G401.6 (cell line): ENCODE results near the gene TRIM45.

Experiments used
- FAIRE-seq: peaks from 2 replicates; lab custom pipeline; 2012; peaks lifted over from hg19 to GRCh38; lab: Jason Lieb, UNC

TRIM45 gene

DNA sequence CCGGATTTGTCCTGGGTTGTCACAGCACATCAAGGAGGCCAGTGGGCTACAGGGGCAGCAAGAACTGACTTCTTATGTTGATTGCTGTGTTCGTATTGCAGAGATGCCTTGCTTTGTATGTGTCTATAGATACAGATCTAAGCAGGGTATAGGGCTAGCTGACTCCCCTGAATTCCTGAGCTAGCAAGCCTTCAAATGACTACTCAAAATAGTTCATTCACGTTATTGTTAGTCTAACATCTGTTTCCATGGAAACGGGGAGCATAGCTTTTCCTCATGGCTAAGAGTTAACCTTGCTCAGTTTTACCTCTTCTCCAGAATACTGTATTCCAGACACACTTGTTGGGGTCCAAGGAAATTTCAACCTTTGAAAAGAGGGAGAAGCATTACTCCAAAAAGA lies 24.1 kb downstream of the TRIM45 start:
- no peak for FAIRE-seq

DNA sequence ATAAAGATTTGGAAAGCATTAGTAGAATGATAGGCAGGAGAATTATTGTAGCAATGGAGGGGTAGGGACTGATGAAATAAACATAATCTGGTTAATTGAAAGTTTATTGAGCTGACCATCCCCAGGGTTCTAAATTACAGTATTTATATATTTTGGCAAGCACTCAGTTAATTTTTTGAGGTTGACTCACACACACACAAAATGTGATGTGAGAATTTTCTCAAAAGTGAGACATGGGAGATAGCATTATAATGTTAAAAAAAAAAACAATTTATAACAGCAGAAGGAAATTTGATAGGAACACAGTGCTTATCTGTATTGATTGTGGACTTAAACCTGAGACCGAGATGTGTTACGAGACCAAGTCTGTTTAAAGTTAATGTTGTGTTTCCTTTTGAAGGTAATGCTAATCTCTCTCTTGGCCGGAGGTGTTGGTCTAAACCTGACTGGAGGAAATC lies 24.6 kb downstream of the TRIM45 start:
- no peak for FAIRE-seq

DNA sequence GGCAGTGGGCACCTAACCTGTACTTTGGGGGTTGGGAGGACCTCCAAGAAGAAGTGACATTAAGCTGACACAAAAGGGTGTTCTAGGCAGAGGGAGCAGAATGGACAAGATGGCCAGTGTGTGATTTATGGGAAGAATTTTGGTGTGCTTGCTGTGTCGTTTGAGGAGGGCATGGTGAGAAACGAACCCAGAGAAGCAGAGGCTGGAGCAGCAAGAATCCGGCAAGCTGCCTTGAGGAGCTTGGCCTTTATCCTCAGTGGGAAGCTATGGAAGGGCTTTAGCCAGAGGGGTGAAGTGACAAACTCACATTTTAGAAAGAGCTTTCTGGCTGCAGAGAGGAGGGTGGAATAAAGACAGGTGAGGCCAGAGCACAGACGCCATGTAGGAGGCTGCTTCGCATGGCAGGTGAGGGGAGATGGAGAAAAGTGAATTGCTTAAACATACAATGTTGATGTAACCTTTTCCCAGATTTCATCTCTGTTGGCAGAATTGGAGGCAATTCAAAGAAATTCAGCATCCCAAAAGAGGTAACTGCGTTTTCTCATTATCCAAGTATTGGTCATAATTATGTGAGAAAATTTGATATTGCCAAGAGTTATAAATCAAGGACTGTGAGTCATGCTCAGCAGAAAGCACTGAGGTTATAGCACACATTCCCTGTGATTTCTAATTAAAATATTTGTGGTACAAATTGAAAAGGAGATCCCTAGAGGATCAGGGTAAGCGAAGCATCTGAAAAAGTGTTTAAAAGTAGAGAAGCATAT lies 26.5 kb downstream of the TRIM45 start:
- no peak for FAIRE-seq

DNA sequence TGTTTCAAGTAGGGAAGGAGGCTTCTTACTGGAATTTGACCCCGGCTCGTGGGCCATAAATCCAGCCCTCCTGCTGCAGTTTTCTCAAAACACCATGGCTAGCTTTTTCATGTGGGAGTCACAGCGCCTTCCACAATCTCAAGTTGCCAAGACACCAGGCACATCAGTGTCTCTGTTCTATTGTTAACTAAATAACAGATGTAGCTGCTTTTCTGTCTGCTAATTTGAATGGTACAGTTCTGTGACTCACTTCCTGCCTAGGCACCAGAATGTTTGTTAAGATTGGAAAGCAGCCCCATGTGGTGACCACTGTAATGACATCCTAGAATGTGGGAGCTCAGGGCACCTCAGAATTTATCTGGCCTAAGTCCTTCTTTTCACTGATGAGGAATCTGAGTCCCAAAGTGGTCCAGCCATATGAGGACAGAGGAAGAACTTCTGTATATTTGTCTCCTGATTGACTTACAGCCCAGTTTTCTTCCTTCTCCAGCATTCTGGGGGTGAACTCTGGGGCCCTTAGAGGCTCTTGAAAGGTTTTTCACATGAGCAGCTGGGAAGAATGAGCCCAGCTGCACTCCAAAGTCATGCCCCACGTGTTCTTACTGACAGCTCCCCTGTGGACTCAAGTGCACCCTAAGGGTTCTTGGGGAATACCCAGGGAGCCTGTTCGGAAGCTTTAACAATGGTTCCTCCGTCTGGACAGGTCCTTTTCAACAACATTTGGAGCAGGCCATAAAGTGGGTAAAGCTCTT lies 27.5 kb downstream of the TRIM45 start:
- FAIRE-seq, result no peak

DNA sequence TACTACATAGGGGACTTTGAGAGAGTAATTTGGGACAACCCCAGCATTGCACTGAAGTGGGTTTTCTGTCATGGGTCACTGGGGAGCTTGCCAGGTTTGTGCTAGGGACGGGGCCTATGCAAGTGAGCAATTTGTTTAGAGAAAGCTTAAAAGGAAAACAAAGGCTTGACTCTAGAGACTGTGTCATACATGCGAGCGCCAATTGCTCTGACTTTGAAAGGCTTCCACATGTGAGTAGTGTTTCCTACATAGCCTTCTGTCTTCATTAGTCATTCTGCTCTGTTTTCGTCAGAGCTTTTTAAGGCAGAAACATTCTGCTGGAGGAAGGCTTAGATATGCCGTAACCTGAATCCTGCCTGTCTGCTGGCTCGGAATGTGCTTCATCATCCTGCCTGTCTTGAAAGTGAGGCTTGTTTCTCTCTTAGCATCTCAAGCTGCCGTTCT lies 28.4 kb downstream of the TRIM45 start:
- FAIRE-seq, result no peak

DNA sequence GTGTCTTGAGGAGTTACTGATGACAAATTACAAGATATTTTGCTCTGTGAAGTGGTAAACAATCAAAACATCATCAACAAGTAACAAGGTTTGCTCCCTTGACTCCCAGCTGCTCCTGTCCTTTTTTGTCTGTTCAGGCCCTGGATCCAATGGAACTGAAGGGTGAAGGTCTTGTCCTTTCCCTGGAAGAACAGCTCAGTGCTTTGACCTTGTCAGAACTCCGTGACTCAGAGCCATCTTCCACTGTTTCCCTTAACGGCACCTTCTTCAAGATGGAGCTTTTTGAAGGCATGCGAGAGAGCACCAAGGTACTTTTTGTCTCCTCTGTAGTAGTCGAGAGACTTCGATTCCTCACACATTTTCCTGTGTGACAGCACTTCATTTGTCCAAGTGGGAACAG lies 29.0 kb downstream of the TRIM45 start:
- FAIRE-seq, result no peak

DNA sequence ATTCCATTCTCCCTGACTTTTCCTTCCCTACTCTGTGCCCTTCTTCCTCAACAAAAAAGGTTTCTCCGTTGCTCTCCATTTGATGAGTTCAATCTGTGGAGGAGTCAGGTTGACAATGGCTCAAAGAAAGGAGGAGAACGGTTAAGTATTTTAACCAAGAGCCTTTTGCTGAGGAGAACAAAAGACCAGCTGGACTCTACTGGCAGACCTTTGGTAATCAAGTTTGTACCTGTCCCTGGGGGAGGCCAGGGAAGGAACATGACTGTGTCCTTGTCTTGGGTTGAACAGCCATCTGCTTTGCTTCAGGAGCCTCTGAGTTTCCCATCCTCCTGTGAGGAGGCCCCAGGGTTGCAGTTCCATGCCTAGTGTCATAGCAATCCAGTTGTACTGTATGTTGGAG lies 31.6 kb downstream of the TRIM45 start:
- FAIRE-seq, result no peak

DNA sequence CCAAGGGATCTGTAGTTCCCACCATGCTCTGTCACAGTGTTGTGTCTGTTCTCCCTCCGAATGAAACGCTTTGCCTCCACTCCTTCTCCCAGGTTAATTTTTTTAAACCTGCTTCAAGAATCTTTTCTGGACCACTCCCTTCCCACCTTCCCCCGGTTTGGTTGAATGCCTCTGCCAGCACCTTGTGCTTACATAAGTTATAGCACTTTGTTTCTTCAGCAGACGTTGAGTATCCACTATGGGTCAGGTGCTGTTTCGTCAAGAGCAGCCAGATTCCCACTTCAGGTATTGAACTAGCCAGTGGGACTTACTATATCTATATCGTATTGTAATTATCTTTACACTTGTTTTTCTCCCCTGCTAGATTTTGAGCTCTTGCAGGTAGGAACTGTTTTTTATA lies 33.9 kb downstream of the TRIM45 start:
- no peak for FAIRE-seq

DNA sequence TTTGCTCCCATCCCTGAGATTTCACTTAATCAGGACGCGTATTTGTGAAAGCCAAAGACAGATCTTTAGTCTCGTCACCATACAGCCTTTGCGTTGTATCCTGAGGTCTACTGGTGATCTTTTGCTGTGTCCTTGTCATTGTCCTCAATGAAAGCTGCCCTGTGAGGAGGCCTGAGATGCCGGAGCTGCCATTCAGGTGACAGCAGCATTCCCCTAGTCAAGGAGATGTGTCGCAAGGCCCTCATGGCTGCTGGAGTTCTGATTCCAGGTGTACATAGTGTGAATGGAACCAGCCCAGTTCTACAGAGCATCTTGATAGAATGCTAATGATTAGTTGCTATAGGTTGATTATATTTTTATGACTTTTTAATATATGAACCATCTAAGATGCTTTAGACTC lies 37.3 kb downstream of the TRIM45 start:
- no peak for FAIRE-seq

DNA sequence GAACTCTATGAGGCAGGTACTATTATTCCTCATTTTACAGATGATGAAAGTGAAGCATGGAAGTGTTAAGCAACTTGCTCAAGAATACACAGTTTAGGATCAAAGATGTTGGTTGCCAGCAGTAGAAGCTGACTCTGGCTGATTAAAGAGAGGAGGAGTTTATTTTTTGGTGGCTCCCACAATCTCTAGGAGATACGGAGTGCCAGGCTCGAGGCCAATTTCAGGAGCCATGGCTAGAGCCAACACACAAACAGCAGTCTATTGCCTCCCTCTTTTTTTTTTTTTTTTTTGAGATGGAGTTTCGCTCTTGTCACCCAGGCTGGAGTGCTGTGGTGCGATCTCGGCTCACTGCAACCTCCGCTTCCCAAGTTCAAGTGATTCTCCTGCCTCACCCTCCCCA lies 41.8 kb downstream of the TRIM45 start:
- FAIRE-seq, result no peak

DNA sequence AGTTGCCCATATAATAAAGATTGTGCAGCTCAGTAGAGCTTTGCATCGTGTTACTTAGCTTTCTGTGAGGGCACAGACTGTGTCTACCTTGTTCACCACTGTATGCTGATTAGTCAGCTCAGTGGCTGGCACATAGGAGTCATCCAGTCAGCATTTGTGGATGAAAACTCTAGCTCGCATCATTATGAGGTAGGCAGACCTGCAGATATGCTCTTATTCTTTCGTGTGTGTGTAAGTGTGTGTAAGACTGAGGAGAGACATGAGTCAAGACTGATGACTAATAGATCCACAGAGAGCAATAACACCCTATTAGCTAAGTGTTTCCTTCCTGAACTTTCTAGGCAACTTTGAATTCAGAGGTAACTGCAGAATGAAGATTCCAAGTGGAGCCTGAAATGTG lies 44.3 kb downstream of the TRIM45 start:
- FAIRE-seq, result no peak

DNA sequence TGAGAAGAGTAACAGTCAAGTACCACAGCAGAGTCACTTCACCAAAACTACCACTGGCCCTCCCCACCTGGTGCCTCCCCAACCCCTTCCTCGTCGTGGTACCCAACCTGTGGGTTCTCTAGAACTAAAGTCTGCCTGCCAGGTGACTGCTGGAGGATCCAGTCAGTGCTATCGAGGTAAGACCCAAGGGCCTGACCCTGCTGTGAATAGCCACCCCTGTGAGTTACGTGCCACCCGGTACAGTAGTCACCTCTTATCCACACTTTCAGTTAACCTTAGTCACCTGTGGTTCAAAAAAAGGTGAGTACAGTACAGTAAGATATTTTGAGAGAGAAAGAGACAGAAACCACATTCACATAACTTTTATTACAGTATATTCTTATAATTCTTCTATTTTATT lies 44.9 kb downstream of the TRIM45 start:
- no peak for FAIRE-seq

DNA sequence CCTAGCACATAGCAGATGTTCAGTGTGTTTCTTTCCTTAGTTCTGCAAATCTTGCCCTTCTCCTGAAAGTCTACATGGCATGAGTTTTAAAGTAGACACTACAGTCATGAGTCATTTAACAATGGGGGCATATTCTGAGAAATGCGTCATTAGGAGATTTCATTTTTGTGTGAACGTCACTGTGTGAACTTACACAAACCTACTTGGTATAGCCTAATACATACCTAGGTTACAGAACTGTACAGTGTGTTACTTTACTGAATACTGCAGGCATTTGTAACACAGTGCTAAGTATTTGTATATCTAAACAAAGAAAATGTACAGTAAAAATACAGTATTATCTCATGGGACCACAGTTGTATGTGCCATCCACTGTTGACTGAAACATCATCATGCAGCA lies 51.4 kb downstream of the TRIM45 start:
- FAIRE-seq, result no peak

DNA sequence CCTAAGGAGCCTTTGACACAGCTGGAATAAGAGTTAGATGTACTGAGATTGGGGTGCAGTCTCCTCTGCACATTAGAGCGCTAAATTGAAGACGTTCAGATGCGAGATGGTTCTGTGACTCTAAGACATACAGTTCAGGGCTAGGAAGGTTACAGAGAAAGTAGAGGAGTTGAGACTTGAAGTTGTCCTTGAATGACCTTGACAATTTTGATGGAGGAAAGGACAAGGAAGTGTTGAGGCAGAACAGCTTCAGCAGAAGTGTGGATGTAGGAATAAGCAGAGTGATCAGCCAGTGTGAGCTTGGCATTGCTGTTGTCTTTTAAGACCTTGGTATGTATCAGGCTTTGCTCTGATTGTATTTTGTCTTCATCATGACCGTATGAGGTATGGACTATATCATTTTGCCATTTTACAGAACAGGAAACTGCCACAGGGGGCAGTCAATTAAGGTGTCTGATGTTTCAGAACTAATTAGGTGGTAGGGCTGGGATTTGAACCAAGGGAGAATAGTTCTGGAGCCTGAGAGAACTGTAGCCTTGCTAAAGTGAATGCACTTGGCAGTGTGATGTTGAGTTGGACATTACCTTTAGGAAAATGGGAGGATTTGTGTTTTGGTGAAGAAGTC lies 52.2 kb downstream of the TRIM45 start:
- FAIRE-seq, result no peak

DNA sequence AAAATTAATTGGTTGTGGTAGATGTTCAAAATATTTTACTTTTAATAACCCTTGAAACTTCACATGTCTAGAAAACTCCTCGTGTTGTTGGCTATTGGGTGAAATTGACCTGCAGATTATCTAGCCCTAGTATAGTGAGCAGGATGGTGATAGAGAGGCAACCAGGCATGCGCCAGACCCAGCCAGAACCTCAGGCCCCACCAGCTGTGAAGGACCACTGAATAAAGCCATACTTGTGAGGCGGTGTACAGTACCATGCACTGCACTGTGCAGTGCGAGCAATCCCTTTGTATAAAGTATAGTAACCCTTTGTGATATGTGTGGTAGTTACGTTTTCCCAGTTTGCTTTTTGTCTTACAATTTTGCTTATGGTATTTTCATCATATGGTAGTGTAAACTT lies 53.0 kb downstream of the TRIM45 start:
- no peak for FAIRE-seq

DNA sequence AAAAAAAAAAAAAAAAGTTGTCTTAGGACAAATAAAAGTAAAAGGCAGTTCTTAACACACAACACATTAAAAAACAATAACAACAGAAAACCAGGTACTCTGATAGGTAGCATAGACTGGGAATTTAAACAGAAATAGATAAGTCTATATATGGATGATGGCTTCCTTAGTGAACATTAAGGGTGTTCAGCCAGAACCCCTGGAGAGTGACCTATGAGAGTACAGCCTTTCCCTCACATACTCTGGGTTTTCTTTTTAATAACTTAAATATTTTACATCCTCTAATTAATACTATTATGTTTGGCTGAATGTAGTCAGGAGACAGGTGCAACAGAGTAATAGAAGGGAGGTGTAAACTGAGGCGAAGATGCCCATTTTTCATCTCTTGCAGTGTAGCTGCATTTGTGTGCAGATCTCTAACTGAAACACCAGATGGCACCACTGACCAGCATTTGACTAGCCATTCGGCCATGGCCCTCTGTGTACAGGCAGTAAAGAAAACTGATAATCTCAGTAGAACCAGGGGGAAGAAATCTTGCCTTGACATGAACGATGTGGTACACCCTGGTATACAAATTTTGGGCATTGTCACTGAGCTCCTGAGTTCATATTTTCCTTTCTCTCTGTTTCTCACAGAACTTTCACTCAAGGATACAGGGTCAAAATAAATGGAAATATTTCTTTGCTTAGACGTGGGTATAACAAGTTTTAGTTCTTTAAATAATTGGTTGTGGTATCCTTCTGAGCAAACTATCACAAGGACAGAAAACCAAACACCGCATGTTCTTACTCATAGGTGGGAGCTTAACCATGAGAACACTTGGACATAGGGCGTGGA lies 53.8 kb downstream of the TRIM45 start:
- FAIRE-seq, result no peak

DNA sequence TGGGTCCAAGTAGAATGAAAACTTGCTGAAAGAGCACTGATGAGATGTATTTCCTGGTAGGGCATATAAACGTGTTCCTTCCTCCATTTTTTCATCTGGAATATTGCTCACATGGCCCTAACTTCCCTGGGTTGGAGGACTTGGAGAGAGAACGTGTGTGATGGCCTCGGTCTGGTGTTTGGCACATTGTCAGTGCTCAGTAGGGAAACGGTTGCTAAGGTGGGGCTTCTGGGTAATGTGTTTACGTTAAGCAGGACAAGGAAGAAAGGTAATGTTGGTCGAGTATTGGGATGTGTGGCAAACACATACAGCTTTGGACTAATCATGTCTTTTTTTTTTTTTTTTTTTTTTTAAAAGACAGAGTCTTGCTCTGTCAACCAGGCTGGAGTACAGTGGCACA lies 55.2 kb downstream of the TRIM45 start:
- FAIRE-seq, result no peak

DNA sequence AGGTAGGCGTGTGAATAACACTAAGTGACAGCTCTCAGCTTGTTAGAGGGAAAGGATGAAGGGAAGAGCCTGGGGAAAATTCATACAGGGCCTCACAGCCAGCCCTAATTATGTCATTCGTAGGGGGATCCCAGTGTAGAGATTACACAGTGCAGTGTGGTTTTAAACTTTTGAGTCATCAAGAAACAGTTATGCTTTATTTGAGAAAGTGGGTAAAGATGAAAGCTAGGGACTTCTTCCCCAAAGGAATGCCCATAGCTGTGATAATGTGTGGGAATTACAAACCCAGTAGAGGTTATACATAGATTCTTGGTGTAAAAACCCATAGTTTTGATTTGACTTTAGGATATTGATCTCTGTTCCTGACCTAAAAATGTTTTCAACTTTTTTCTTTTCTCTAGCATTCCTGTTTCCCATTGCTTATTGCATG lies 59.5 kb downstream of the TRIM45 start:
- FAIRE-seq, result no peak
